NCI-H1436 (cell line): ENCODE results near the gene COLEC11.

Experiments used
- DNase-seq: peaks from one replicate; lab custom pipeline; 2025; lab: John Stamatoyannopoulos, UW

Gene COLEC11

DNA sequence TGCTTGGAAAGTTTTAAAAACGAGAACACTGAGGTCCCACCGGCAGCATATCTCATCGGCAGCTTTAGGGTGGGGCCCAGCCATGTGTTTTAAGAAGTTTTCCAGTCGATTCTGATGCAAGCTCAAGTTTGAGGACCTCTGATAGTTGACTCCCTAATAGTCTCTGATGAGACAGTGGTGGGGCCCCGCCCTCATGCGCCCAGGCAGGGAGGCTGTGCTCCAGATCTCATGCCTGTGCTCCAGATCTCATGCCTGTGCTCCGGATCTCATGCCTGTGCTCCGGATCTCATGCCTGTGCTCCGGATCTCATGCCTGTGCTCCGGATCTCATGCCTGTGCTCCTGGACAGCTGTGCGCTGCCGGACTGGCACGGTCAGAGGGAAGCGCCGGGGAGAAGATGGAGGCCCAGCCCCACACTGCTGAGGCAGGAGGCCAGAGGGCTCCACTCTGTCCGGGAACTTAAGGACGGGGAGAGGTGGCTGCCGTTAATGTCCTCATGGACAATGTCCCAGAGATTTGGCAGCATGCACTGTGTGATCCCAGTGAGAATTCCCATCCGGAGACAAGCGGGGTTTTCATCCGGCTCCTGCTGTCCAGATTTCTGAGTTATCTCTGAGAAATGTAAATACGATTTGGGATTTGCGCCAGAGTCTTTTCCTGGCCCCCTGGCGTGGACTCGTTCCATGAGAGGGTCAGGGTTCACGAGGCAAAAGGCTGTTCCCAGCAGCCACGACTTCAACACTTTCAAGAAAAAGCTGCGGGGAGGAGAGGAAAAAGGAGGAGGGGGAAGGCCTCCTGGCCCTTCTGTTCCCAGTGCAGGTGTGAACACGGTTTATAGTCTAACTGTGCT is 9.4 kb upstream of the COLEC11 start:
- no peak for DNase-seq

DNA sequence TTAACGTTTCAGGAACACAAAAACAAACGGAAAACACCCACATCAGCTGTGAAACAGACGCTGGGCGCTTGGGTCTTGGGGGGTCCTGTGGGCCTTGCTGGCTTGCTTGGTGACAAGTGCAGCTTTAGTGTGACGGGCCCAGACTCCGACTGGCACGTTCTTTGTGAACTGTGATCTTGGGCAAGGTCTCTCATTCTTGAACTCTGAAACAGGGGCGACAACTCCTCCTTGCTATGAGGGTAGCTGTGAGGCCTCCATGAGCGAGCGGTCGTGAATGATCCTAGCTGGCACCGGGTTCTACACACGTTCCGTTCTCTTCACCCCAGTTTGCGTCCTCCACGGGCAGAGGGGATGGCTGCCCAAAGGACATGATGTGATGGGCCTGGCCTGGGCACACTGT is 8.7 kb upstream of the COLEC11 start:
- no peak for DNase-seq

DNA sequence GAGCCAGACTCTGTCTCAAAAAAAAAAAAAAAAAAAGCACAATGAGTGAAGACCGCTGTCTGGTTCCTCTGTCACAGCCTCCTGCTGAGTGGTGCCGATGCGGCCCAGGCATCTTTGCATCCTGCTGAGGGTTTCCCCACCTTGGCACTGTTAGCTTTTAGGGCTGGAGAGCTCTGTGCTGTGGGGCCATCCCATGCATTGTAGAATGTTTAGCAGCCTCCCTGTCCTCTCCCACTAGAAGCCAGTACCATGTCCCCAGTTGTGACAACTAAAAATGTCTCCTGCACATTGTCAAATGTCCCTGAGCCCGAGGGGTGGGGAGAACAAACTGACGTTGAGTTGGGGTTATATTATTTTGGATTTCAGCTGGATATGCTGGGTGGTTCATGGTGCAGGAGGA is 7.9 kb upstream of the COLEC11 start:
- DNase-seq, result no peak

DNA sequence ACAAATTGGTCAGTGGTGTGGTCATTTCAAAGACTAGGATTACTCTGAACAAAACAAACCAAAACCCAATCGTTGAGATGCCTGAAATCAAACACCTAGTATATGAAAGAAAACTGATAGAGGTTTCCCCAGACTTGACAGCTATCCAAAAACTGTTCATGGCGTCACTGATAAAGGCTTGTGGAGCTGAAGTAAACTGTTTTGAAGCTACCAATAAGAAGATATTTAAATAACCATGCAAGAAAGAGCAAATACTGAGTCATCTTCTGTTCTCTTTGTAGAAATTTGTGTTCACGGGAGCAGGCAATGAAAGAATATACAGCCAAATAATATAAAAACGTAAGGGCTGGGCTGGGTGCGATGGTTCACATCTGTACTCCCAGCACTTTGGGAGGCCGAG is 7.5 kb upstream of the COLEC11 start:
- DNase-seq, result no peak

DNA sequence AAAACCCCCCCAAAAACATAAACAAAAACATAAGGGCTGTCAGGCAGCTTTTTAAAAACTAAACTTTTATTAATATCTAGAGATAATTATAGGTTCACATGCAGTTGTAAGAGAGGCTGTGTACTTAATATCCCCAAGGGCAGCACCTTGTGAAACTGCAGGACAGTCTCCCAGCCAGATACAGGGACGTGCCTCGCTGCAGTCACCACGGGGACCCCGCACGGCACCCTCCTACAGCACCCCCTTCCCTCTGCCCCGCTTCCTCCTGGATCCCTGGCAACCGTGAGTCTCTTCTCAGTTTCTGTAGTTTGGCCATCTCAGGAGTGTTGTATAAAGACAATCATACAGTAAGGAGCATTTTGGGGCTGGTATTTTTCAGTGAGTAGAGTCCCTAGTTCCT is 6.8 kb upstream of the COLEC11 start:
- no peak for DNase-seq

DNA sequence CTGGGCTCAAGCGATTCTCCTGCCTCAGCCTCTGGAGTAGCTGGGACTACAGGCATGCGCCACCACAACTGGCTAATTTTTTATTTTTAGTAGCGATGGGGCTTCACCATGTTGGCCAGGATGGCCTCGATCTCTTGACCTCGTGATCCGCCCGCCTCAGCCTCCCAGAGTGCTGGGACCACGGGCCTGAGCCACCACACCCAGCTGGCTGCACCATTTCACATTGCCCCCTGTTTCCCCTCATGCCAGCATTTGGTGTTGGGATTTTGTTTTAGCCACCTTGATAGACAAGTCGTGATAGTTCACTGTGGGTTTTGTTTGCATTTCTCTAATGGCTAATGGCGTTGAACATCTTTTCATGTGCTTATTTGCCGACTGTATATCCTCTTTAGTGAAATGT is 5.8 kb upstream of the COLEC11 start:
- no peak for DNase-seq

DNA sequence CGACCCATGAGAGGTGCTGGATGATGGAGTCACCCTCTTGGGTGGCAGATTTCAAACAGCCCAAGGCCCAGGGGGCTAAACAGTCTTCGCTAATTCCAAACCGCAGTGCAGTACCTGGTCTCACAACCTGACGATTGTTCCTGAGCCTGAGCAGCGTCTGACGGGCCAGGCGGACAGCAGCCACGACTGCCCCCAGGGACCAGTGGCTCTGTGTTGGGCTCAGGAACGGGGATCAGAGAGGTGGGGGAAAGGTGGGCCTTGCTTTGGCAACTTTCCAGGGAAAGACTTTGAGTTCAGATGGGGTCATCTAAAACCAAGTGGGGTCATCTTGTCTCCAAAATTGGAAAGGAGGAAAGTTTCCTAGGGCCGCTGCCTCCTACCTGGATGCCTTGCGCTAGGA is 492 bp downstream of the COLEC11 start:
- DNase-seq, result no peak

DNA sequence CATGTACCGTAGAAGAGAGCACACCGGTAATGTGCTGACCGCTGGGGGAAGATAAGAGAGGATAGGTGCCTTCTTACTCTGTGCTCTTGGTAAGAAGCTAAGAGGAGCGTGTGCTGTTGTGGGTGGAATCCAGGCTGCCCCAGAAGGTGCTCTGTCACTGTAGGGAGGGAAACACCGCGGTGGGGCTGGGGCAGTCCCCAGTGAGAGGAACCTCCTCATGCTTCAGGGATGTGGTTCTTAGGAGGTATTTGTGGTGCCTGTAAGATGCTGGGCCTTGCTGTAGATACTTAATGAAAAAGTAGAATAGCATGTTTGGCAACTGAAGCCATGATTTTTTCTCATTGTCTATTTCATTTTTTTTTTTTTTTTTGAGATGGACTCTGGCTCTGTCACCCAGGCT is 1.1 kb downstream of the COLEC11 start:
- DNase-seq, result no peak

DNA sequence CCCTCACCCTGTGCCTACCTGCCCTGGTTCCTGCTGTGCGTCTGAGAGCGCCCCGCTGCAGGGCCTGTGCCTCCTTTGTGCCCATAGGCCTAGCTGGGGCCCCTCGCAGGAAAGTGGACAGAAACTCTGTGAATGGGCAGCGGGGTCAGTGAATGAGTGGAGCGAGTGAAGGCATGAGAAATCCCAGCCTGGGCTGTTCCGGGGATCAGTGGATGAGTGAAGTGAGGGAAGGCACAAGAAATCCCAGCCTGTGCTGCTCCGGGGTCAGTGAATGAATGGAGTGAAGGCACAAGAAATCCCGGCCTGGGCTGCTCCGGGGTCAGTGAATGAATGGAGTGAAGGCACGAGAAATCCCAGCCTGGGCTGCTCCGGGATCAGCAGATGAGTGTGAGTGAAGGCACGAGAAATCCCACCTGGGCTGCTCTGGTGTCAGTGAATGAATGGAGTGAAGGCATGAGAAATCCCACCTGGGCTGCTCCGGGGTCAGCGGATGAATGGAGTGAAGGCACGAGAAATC is 2.0 kb downstream of the COLEC11 start:
- no peak for DNase-seq

DNA sequence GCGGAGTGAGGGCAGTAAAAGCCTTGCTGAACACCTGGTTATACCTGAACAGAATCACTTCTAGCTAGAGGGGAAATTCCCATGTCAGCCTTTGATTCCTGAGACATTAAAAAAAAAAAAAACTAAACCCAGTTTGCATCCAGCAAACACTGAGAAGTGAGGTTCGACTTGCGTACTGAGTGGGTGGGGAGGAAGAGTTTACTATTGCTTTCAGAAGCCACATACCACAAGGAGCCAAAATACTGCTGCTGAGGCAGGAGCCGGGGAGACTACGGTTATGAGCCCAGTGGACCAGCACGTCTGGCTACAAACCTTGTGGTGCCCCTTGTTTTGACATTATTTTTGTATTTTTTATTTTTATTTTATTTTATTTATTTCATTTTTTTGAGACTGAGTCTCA is 2.7 kb downstream of the COLEC11 start:
- no peak for DNase-seq

DNA sequence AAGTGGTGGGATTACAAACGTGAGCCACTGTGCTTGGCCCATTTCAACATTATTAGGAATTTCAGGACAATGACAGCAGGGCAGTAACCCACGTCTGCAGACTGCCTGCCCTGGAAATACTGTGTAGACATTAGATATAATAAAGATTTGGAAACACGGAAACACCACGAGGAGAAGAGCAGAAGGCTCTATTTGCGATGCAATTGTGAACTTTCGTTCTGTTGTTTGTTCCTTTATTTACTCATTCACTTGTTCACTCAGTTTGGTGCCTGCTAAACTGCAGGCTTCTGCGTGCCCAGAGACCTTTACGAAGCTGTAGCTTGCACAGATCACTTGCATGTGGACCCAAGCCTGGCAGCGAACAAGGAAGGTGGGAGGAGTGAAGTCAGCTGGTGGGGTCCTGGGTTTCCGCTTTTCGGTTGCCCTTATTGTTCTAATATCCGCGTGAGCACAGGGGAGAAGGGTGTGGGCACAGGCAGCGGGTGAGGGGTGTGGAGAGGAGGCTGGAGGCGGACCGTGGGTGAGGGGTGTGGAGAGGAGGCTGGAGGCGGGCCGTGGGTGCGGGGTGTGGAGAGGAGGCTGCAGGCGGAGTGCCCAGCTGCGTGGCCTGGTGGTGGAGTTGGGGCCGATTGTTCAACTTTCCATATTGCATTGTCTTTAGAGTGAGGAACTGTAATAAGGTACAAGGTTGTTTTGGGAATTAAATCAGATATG is 3.4 kb downstream of the COLEC11 start:
- no peak for DNase-seq

DNA sequence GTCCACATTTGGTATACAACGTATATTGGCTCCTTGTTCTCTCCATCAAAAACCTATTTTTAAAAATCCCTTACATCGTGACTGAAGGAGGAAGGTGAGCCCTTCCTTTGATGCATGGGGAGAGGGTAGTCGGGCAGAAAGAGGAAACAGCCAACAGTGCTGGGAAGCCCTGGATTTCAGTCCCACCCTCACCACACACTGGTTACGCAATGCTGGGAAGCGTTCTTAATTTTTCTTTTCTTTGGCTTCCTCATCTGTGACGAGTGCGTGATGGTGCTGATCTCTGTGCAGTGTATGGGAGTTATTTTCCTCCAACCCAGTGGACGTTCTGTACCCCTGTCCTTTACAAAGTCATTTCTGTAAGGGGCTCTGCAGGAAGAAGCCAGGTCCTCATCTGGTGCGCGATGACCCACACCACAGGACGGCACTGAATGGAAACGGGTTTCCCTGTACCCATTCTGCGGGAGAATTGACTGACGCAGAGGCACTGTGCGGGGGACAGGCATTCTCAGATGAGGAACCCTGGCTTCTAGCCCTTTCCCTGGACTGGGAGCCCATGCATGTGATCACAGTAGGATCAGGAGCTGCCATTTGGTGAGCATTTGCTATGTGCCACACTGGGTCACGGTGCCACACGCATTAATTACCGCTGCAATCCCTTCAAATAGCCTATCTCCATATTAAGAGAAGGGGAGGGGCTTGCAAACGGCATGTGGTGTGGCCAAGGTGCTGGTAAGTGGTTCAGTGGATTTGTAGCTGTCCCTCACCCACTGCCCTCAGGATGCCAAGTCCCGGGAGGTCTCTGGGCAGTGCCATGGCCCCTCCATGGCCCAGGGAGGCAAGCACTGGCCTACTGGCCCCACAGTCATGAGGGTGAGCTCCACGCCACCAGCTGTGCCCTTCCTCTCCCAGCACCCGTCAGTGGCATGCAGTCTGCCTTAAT is 4.3 kb downstream of the COLEC11 start:
- DNase-seq, result no peak

DNA sequence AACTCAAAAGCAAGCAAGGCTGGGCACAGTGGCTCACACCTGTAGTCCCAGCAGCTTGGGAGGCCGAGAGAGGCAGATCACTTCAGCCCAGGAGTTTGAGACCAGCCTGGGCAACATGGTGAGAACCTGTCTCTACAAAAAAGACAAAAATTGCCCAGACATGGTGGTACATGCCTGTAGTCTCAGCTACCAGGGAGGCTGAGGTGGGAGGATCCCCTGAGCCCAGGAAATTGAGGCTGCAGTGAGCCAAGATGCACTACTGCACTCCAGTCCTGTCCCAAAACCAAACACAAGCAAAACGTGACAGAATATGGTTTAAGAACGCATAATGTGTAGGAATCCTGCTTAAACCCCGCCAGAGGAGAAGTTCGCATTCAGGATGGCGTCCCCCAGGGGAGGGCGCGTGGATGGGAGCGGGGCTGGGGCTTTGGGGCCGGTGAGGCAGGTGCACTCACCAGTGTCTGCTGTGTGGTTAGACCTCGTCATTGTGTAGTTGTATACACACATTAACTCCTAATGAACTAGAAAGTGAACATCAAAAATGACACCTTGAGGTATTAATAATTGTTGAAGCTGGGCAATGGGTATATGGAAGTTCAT is 5.4 kb downstream of the COLEC11 start:
- no peak for DNase-seq

DNA sequence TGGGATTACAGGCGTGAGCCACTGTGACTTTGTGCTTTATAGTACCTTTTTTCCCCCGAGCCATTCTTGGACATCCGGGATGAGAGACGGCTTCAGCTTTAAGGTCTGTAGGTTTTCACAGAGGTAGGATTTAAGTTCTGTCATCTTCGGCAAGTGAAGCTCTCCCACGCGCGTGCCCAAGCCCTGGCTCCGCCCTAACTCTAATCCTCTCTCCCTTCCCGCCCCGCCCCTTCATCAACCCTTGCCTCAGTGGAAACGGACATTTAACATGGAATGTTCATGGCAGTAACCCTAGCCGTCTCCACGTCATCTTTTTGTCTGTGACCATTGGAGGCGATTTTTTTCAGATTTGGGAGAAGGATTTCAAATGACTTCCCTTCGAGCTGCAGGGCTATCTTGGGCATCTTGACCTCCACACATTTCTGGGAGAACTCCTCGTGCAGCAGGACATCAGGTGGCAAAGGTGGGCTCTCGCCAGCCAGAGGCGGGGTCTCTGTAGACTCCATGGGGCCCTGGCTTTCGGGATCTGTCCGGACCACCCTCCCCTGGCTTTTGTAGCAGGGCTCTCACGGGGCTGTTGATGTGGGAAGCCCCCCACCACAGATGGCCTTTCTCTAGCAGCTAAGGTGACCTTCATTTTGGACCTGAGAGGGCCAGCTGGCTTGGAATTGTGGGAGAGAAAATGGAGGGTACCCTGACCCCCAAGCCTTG is 6.8 kb downstream of the COLEC11 start:
- DNase-seq, result no peak

DNA sequence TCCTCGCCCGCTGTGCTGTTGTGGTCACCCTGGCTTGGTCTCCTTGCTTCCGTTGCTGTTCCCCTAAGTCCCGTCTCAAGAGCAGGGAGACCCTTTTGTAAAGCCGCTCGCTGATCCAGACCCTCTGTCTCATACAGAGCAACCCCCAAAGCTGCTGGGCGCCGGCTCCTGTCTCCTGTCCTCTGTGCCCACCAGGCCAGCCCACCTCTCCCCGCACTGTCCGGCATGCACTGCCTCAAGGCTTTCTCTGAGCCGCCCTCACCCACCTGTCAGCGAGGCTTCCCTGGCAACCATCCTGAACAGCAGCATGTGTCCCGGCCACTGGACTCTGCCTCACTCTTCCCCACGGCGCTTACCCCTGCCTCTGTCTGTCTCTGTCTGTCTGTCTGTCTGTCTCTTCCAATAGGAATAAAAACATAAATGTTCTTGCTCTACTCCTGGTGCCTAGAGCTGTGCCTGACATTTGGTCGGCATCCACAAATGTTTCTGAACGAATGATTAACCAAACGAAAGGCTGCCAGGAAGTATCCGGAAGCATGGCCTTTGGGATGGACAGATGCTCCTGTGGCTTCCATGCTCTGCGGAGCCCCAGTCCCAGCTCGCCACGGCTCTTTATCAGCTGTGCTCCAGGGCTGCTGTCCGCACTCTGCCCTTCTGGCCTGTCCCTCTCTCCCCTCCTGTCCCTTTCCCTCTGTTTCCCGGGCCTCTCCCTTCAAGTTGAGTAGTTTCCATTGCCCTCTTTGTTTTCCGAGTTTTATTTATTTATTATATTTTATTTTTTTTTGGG is 7.8 kb downstream of the COLEC11 start:
- no peak for DNase-seq

DNA sequence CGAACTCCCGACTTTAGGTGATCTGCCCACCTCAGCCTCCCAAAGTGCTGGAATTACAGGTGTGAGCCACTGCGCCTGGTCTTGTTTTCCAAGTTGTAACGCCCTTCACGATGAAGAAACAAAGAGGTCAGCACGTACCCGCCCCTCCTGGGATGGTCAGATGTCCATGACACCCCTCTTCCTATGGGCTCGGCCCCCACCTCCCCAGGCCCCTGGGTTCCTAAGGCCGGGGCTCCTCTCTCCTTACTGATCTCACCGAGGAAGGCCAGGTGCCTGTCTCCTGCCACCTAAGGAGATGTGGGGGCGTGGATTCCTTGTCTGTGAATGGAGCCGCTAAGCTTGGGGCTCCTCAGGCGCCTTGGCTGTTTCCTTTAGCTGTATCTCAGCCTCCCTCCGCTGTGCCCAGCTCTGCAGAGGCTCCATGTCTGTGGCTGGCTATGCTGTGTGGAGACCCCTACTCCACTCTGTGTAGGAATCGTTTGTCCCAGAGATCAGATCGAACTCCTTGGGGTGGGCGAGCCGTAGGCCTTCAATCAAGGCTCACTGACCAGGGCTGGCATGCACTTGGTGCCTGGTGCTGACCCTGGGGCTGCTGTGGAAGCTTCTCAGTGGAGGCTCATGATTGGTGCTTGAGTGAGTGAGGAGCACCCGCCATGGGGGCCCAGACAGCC is 8.8 kb downstream of the COLEC11 start:
- DNase-seq, result no peak

DNA sequence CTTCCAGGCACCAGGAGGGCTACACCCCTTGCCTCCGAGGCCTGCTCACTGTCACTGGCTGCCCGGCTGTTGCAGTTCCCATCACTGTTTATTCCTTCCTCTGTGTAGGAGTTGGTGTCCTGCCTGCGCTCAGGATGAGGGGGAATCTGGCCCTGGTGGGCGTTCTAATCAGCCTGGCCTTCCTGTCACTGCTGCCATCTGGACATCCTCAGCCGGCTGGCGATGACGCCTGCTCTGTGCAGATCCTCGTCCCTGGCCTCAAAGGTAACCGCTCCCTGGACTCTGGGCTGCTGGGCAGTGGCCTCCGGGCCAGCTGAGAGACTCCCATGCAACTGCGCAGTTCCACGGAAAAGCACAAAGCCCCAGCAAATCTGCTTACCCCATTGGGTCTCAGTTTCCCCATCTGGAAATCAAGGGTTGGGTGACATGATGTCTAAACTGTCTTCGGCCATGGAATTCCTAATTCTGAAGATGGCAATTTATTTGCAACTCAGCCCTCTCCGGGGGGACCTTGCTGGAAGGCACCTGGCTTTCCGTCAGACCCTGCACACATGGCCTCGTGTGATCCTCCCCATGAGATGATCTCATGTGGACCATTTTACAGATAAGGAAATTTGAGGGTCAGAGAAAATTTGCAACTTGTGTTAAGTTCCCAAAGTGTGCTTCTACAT is 9.4 kb downstream of the COLEC11 start:
- DNase-seq, result no peak

DNA sequence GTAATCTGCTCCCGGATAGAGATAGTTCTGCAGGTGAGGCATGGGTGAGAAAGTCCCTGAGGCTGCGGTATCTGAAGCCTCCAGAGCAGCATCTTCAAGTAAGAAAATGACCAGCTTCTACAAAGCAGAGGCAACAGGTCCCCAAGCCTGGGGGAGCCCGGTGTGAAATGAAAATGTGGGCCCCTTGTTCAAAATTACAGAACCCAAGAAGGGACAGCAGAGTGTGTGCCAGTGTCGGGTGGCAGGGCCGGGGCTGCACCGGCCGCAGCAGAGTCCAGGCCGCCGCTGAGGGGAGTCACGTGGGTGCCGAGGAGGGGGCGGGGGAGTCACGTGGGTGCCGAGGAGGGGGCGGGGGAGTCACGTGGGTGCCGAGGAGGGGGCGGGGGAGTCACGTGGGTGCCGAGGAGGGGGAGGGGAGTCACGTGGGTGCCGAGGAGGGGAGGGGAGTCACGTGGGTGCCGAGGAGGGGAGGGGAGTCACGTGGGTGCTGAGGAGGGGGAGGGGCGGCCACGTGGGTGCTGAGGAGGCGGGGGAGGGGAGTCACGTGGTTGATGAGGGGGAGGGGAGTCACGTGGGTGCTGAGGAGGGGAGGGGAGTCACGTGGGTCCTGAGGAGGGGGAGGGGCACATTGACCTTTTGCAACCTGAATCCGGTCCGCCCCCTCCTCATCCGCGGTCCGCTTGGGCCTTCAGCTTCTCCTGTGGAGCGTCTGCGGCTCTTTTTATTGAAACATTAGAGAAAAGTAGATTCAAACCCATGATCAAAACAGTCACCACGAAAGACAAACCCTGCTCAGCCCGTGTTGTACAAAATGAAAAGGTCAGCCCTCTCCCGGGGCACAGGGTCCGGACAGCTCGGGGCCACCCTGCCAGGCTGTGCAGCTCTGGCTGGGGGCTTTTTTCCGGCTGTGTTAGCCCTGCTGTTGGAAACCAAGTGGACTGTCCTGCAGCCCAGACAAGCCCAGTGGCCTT is 10.4 kb downstream of the COLEC11 start:
- DNase-seq, result peak; percentile 98
